Fibroblast of mammary gland (primary cell): ENCODE data around the gene ASAP2.
"Not testable (repeated sequence)": the region's sequence is repeated elsewhere in the genome, so short reads cannot be mapped to it uniquely, and the experiment has no call there.

ENCODE experiments used
- DNase-seq: peaks from one replicate; pipeline ENCODE4 v3.0.0-alpha.2; 2010; ENCODE audit warnings: low read depth
- H3K4me3 ChIP-seq: 2 replicates; pipeline ENCODE4 v1.5.1; 2011; ENCODE audit warnings: low read depth, mild to moderate bottlenecking, low read length, moderate library complexity; ENCODE audit not compliant: control insufficient read depth
- TF ChIP-seq, protein P1 (sequence below): conservative IDR thresholded peaks from 2 replicates; pipeline ENCODE4 v1.5.1; 2011; ENCODE audit warnings: low read depth, low read length, inconsistent platforms; ENCODE audit not compliant: control insufficient read depth, insufficient read depth

ASAP2 gene

DNA sequence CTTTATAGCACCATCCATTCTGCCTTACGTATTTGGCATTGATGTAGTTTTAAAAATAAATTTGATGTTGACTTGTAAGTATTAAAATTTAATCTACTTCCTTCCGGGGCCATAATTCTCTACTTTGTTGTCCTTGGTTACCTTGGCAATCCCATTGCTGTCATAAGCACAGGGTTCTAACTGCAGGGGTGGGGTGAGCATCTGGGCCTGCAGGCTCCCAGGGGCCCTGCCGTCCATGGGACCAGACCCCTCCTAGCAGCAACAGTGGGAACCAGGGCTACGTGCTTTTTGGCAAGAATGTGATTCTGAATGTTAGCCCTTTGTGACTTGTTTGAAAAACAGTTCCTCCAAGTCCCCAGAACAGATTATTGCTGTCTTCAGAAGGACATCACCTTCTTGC is 4.9 kb downstream of the ASAP2 start:
- DNase-seq = no peak
- TF ChIP-seq, protein P1, sequence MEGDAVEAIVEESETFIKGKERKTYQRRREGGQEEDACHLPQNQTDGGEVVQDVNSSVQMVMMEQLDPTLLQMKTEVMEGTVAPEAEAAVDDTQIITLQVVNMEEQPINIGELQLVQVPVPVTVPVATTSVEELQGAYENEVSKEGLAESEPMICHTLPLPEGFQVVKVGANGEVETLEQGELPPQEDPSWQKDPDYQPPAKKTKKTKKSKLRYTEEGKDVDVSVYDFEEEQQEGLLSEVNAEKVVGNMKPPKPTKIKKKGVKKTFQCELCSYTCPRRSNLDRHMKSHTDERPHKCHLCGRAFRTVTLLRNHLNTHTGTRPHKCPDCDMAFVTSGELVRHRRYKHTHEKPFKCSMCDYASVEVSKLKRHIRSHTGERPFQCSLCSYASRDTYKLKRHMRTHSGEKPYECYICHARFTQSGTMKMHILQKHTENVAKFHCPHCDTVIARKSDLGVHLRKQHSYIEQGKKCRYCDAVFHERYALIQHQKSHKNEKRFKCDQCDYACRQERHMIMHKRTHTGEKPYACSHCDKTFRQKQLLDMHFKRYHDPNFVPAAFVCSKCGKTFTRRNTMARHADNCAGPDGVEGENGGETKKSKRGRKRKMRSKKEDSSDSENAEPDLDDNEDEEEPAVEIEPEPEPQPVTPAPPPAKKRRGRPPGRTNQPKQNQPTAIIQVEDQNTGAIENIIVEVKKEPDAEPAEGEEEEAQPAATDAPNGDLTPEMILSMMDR = no peak
- H3K4me3 ChIP-seq = no peak overlapping the region

DNA sequence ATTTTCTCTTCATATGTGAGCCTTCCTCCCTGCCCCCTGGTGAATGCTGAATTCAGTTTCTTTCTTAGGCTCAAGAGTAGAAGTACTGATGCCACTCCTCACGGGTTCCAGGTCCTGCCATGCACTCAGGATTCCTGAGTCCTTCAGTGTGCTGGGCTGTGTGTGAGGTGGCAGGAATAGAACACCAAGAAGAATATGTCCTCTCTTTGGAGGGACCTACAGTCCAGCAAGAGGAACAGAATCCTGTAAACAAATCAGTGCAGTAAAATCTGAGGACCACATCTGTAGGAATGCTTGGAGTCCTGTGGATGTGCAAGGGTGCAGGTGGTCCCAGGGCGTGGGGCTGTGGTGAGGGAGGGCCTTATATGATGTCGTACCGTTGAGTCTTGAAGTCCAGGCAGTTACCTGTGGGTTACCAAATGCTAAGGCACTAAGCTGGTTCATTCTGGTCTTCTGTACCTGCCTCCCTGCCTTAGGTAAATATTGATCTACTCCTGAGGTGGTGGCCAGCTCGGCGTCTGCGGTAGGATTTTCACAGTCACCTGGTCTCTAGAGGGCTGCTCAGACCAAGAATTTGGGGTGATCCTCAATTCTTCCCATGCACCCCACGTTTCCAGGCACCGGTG is 5.5 kb downstream of the ASAP2 start:
- H3K4me3 ChIP-seq = no peak overlapping the region
- DNase-seq = no peak
- TF ChIP-seq, protein P1 = no peak

DNA sequence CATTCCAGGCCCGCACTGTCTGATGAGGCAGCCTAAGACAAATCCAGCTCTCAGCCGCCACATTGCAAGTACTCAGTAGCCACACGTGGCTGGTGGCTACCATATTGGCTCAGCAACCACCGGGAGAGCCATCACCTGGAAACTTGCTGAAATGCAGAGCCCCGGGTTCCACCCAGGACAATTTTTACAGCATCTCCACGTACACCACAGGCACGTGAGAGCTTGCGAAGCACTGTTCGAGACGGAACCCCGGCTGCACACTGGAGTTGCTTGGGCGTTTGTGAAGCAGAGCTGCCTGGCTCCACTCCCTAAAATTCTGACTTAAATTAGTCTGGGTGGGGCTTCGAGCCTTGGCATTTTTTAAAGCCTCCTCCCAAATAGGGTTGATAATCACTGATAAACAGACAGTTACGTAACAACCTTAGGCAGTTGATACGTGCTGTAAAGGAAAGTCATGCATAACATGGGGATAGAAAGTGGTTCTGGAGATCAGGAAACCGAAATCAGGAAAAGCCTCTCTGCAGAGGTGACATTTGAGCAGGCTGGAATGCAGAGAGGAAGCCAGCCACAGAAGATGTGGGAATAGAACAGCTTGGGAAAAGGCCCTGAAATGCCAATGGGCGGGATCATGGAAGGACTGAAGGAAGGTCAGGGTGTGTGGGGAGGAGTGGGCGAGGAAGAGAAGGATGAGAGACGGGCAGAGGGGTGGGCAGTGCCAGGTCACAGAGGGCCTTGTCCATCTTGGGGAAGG is 6.2 kb downstream of the ASAP2 start:
- TF ChIP-seq, protein P1 = no peak
- no peak for DNase-seq
- H3K4me3 ChIP-seq = no peak overlapping the region

DNA sequence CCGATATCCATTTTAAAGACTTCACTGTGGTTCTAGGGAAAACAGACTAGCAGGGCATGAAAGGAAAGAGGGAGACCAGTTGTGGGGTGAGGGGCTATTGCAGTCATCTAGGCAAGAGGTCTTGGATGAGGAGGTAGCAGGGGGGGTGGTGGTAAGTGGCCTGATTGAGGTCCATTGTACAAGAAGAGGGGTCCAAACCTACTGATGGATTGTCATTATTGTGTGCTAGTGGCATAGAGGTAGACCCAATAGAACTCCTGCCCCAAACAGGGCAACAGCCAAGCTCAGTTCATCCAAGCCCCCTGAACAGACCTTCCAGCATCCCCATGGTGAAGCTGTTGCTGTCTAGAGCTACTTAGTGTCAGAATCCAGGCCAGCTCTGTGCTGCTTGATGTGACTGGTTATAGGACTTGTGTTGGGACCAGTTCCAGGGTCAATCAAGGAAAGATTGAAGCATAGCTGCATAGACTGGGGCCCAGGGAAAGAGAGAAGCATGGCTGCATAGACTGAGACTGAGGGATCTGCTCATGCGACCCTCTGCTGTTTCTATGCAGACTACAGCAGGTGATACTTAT is 7.0 kb downstream of the ASAP2 start:
- no peak for DNase-seq
- TF ChIP-seq, protein P1 = no peak
- H3K4me3 ChIP-seq = no peak overlapping the region

DNA sequence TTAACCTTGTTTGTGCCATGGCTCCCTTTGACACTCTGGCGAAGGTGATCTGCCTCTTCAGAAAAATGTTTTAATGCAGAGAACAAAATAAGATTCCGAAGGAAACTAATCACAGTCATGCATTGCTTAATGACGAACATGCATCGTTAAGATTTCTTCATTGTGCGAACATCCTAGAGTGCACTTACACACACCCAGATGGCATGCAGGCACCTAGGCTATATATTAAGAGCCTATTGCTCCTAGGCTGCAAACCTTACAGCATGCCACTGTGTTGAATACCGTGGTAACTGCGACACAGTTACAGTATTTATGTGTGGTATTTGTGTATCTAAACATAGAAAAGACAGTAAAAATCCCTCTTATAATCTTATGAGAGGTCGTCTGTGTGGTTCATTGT is 8.3 kb downstream of the ASAP2 start:
- no peak overlapping the region for H3K4me3 ChIP-seq
- no peak for DNase-seq
- TF ChIP-seq, protein P1 = no peak

DNA sequence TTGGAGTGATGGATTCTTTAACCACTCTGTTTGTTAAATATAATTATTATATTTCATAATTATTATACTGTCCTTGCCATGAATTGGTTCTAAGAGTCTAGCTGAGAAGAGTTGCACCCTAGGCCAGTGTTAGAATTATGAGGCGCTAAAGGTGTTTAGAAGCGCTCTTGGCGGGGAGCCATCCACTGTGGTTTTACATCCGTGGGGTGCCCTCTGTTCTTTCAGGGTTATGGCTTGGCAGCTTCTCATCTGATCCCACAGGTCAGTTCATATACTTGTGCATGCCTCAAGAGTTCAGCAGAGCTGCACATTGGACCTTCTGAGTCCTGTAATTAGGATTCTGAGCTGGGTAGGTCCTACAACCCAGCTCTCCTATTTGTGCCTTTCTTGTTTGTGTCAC is 9.1 kb downstream of the ASAP2 start:
- DNase-seq = no peak
- TF ChIP-seq, protein P1 = no peak
- no peak overlapping the region for H3K4me3 ChIP-seq

DNA sequence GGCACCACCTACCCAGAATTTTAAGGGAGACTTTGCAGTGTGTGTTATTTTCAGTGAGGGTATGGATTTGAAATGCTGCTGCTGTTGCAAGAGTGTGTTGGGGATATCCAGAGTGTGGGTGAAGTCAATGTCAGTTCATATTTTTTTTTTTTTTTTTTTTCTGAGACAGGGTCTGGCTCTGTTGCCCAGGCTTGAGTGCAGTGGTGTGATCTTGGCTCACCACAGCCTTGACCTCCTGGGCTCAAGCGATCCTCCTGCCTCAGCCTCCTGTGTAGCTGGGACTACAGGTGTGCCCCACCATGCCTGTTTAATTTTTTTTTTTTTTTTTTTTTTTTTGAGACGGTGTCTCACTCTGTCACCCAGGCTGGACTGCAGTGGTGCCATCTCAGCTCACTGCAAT is 9.5 kb downstream of the ASAP2 start:
- DNase-seq, H3K4me3 ChIP-seq: not testable (repeated sequence)
